DOHH2 (cell line): ENCODE results near the gene C2orf69.

Source experiments
- H3F3A ChIP-seq: fragments of 200-600 bp; sonication (generic), shearing (Covaris generic); 2 replicates; pipeline ENCODE4 v1.6.0; 2016; ENCODE audit warnings: antibody characterized with exemption, mild to moderate bottlenecking; ENCODE audit not compliant: control insufficient read depth, insufficient read depth
- H3K27ac ChIP-seq: fragments of 200-600 bp; sonication (generic); 2 replicates; pipeline ENCODE4 v1.5.1; 2014; ENCODE audit warnings: low read depth, mild to moderate bottlenecking, low read length, moderate library complexity
- H3K27me3 ChIP-seq: fragments of 200-600 bp; sonication (generic); 2 replicates; pipeline ENCODE4 v1.6.1; 2014; ENCODE audit warnings: mild to moderate bottlenecking, low read length, mixed read lengths; ENCODE audit not compliant: control insufficient read depth
- H3K36me3 ChIP-seq: fragments of 200-600 bp; sonication (generic); 2 replicates; pipeline ENCODE4 v1.6.1; 2014; ENCODE audit warnings: mild to moderate bottlenecking, low read length, moderate library complexity, mixed read lengths; ENCODE audit not compliant: control insufficient read depth
- H3K4me1 ChIP-seq: fragments of 200-600 bp; sonication (generic); 2 replicates; pipeline ENCODE4 v1.6.1; 2014; ENCODE audit warnings: mild to moderate bottlenecking, low read length, mixed read lengths; ENCODE audit not compliant: control insufficient read depth
- H3K4me2 ChIP-seq: fragments of 200-600 bp; sonication (generic); 2 replicates; pipeline ENCODE4 v1.6.0; 2014; ENCODE audit warnings: mild to moderate bottlenecking, low read length, moderate library complexity
- H3K4me3 ChIP-seq: fragments of 200-600 bp; sonication (generic); 2 replicates; pipeline ENCODE4 v1.5.1; 2014; ENCODE audit warnings: mild to moderate bottlenecking, low read length, mixed read lengths
- H3K79me2 ChIP-seq: fragments of 200-600 bp; sonication (generic); 2 replicates; pipeline ENCODE4 v1.6.1; 2014; ENCODE audit warnings: mild to moderate bottlenecking, low read length, mixed read lengths; ENCODE audit not compliant: control insufficient read depth
- H3K9me2 ChIP-seq: fragments of 200-600 bp; sonication (generic); replicated peaks from 2 replicates; pipeline ENCODE4 v1.6.1; 2014; ENCODE audit warnings: mild to moderate bottlenecking, low read length, mixed read lengths; ENCODE audit not compliant: control insufficient read depth
- H3K9me3 ChIP-seq: fragments of 200-600 bp; sonication (generic); 2 replicates; pipeline ENCODE4 v1.6.1; 2014; ENCODE audit warnings: antibody characterized with exemption, low read length, mixed read lengths; ENCODE audit not compliant: control insufficient read depth, insufficient read depth
- H4K20me1 ChIP-seq: fragments of 200-600 bp; sonication (generic); 2 replicates; pipeline ENCODE4 v1.6.0; 2014; ENCODE audit warnings: low read depth, mild to moderate bottlenecking, antibody characterized with exemption, low read length, moderate library complexity; ENCODE audit not compliant: control insufficient read depth, insufficient read depth
- CTCF ChIP-seq: fragments of 200-600 bp; sonication (generic); IDR thresholded peaks from one replicate; pipeline ENCODE4 v1.5.1; 2014; ENCODE audit warnings: antibody characterized with exemption, mild to moderate bottlenecking, low read depth, low read length; ENCODE audit not compliant: poor library complexity, severe bottlenecking
- EZH2phosphoT487 ChIP-seq: fragments of 200-600 bp; sonication (generic); IDR thresholded peaks from 2 replicates; pipeline ENCODE4 v1.6.1; 2017; ENCODE audit warnings: borderline replicate concordance, mild to moderate bottlenecking, antibody characterized with exemption, low read length, moderate library complexity, mixed read lengths

The C2orf69 gene

GRCh38 chr2:199923924-199924323 lies 12.8 kb downstream of the C2orf69 start:
- Histone ChIP-seq H3K27ac (no peak overlapping the region), H3K9me2 (no peaks in the 10 kb centered on the region), H3F3A (peaks cover 9% of the 10 kb centered on the region; the same call in 1 of the 2 replicates), H3K79me2 (peaks cover 91% of the 10 kb centered on the region), H3K36me3 (peaks cover 71% of the 10 kb centered on the region), H3K4me1 (no peaks in the 10 kb centered on the region), H3K4me3 (no peak overlapping the region), H4K20me1 (peaks cover 13% of the 10 kb centered on the region; the same call in 1 of the 2 replicates), H3K4me2 (no peak overlapping the region), H3K27me3 (no peaks in the 10 kb centered on the region), H3K9me3 (no peaks in the 10 kb centered on the region)
- TF ChIP-seq EZH2phosphoT487, result no peak
- no peak for TF ChIP-seq CTCF

DNA sequence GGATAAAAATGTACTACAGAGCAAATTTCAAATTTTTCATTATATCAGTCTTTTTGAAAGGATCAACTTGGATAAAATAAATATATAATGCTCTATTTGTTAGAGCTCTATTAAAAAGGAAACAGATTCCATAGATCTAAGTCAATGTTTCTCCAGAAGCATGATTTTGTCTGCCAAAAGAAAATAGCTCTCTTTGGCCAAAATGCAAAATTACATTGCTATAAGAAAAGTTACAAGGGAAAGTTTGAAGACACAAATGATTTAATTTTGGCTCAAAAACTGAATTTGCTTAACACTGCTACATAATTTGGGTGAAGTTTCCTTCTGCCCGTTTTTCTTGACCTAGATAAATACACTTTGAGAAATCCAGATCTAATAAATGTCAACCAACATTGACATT lies 15.7 kb downstream of the C2orf69 start:
- H3K79me2 ChIP-seq, result peaks cover 68% of the 10 kb centered on the region

DNA sequence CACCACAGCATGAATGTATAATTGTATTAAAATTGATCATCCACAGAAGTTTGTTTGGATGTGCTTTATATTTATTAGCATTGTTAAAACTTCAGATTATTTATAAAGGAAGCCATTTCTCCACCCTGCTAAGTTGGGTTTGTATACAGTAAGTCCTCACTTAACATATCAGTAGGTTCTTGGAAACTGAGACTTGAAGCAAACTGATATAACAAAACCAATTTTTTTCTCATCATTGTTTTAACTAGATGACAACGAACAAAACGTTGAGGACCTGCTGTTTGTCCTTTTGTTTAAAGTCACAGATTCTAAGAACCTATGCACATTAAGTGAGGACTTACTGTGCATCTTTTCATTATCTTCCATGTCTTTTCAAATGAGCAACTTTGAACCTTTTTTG lies 17.1 kb downstream of the C2orf69 start:
- no peak overlapping the region for H3K4me3 ChIP-seq
- no peaks in the 10 kb centered on the region for H3K9me2 ChIP-seq
- H3K4me1 ChIP-seq, result no peaks in the 10 kb centered on the region
- H3K9me3 ChIP-seq, result no peaks in the 10 kb centered on the region
- TF ChIP-seq EZH2phosphoT487 (no peak), CTCF (no peak)
- H3K4me2 ChIP-seq, result no peak overlapping the region
- H3K79me2 ChIP-seq, result peaks cover 56% of the 10 kb centered on the region
- H3K27me3 ChIP-seq, result no peaks in the 10 kb centered on the region
- H4K20me1 ChIP-seq, result peaks cover 4% of the 10 kb centered on the region; the same call in 1 of the 2 replicates
- no peak overlapping the region for H3K27ac ChIP-seq
- peaks cover 21% of the 10 kb centered on the region for H3F3A ChIP-seq
- H3K36me3 ChIP-seq, result peaks cover 90% of the 10 kb centered on the region

More for the DNA sequence above, 15.7 kb downstream of the C2orf69 start:
- Histone ChIP-seq H3K4me2 (no peak overlapping the region), H3F3A (peaks cover 16% of the 10 kb centered on the region), H3K27ac (no peak overlapping the region), H3K9me3 (no peaks in the 10 kb centered on the region), H3K27me3 (no peaks in the 10 kb centered on the region), H3K9me2 (no peaks in the 10 kb centered on the region), H3K4me3 (no peak overlapping the region), H3K4me1 (no peaks in the 10 kb centered on the region), H4K20me1 (peaks cover 4% of the 10 kb centered on the region; the same call in 1 of the 2 replicates), H3K36me3 (peaks cover 84% of the 10 kb centered on the region)
- TF ChIP-seq CTCF, result no peak
- no peak for TF ChIP-seq EZH2phosphoT487
